SK-N-SH (cell line): ENCODE measurements around the gene ERVH48-1. TPM values are rescaled to one million over a fixed set of nuclear protein-coding genes. Genes with fewer than 3 reads are reported as not detected.

Experiments
- CTCF ChIA-PET: fragments of 300-600, 350-600 bp; formaldehyde crosslinking; extraction: SDS; loops from one replicate; lab custom pipeline; 2021; lab: Yijun Ruan, JAX
- POLR2A ChIA-PET: fragments of 350-600 bp; sonication (Branson Sonifier 250); formaldehyde crosslinking; extraction: SDS; loops from one replicate; lab custom pipeline; 2020; ENCODE audit warnings: antibody characterized with exemption, inconsistent platforms; lab: Yijun Ruan, JAX
- DNase-seq: peaks from one replicate; pipeline ENCODE4 v3.0.0; 2012
- H2AFZ ChIP-seq: fragments of 200-600 bp; sonication (generic); 2 replicates; pipeline ENCODE4 v1.8.1; 2016; ENCODE audit warnings: antibody characterized with exemption, mild to moderate bottlenecking, low read depth
- H3F3A ChIP-seq: fragments of 200-600 bp; sonication (generic); replicated peaks from 2 replicates; pipeline ENCODE3; 2016; ENCODE audit warnings: antibody characterized with exemption, mild to moderate bottlenecking; ENCODE audit not compliant: insufficient read depth
- H3K27ac ChIP-seq, 2 experiments: fragments of 200-500 bp in 1 of 2; fragments of 200-600 bp in 1 of 2; sonication (Bioruptor generic) in 1 of 2; sonication (generic), shearing (Covaris generic) in 1 of 2; 2 replicates each; pipeline versions ENCODE4 v1.5.1 to v1.6.1; 2014 to 2016; ENCODE audit warnings: low read depth in 2 of 2, inconsistent platforms in 1 of 2, low read length in 1 of 2, mild to moderate bottlenecking in 1 of 2, mixed read lengths in 1 of 2
- H3K27me3 ChIP-seq: fragments of 200-600 bp; sonication (generic), shearing (Covaris generic); 2 replicates; pipeline ENCODE4 v1.6.1; 2016; ENCODE audit warnings: mixed run types; ENCODE audit not compliant: insufficient read depth
- H3K36me3 ChIP-seq, 2 experiments: fragments of 200-500 bp in 1 of 2; fragments of 200-600 bp in 1 of 2; sonication (Bioruptor generic) in 1 of 2; sonication (generic) in 1 of 2; replicated peaks in 1 of 2; 2 replicates each; pipeline versions ENCODE3 to v1.5.1; 2014 to 2016; ENCODE audit warnings: low read length in 1 of 2, mild to moderate bottlenecking in 1 of 2; ENCODE audit not compliant: insufficient read depth in 2 of 2, control insufficient read depth in 1 of 2
- H3K4me1 ChIP-seq, 2 experiments: fragments of 200-500 bp in 1 of 2; fragments of 200-600 bp in 1 of 2; sonication (Bioruptor generic) in 1 of 2; sonication (generic), shearing (Covaris generic) in 1 of 2; 2 replicates each; pipeline versions ENCODE4 v1.5.1 to v1.6.1; 2014 to 2016; ENCODE audit warnings: low read depth in 1 of 2, low read length in 1 of 2, mixed run types in 1 of 2; ENCODE audit not compliant: insufficient read depth in 2 of 2, control insufficient read depth in 1 of 2
- H3K4me2 ChIP-seq: fragments of 200-600 bp; sonication (generic), shearing (Covaris generic); 2 replicates; pipeline ENCODE4 v1.6.1; 2017; ENCODE audit warnings: mixed run types
- H3K4me3 ChIP-seq, 2 experiments: fragments of 200-500 bp in 1 of 2; fragments of 200-600 bp in 1 of 2; sonication (Bioruptor generic) in 1 of 2; sonication (generic), shearing (Covaris generic) in 1 of 2; 2 replicates each; pipeline versions ENCODE4 v1.5.1 to v1.8.1; 2014 to 2016; ENCODE audit warnings: low read depth in 2 of 2, inconsistent platforms in 1 of 2, low read length in 1 of 2, mild to moderate bottlenecking in 1 of 2, mixed read lengths in 1 of 2, moderate library complexity in 1 of 2
- H3K79me2 ChIP-seq: fragments of 200-600 bp; sonication (generic); 2 replicates; pipeline ENCODE4 v1.8.1; 2017; ENCODE audit warnings: mild to moderate bottlenecking; ENCODE audit not compliant: insufficient read depth
- H3K9ac ChIP-seq: fragments of 200-600 bp; sonication (generic); 2 replicates; pipeline ENCODE4 v1.6.1; 2017; ENCODE audit warnings: mixed run types
- H3K9me2 ChIP-seq: fragments of 200-600 bp; sonication (generic); 2 replicates; pipeline ENCODE4 v1.6.1; 2017; ENCODE audit warnings: mixed run types
- H3K9me3 ChIP-seq: fragments of 200-600 bp; sonication (generic); 2 replicates; pipeline ENCODE4 v1.6.1; 2017; ENCODE audit warnings: mixed run types, mild to moderate bottlenecking, moderate library complexity
- H4K20me1 ChIP-seq: fragments of 200-600 bp; sonication (generic); 2 replicates; pipeline ENCODE4 v1.6.1; 2017; ENCODE audit warnings: mild to moderate bottlenecking, mixed run types; ENCODE audit not compliant: insufficient read depth
- CHD2 ChIP-seq: fragments of 150-350 bp; IDR thresholded peaks from 2 replicates; pipeline ENCODE4 v1.6.1; 2018; ENCODE audit warnings: low read length; ENCODE audit not compliant: partially characterized antibody
- EZH2phosphoT487 ChIP-seq: fragments of 200-600 bp; sonication (generic); IDR thresholded peaks from 2 replicates; pipeline ENCODE4 v1.6.1; 2017; ENCODE audit warnings: low read depth, mixed run types, mild to moderate bottlenecking, antibody characterized with exemption, moderate library complexity, borderline replicate concordance
- FOSL2 ChIP-seq: IDR thresholded peaks from 2 replicates; pipeline ENCODE4 v1.4.0; 2012; ENCODE audit warnings: low read depth, mild to moderate bottlenecking, moderate library complexity, borderline replicate concordance
- FOXM1 ChIP-seq: IDR thresholded peaks from 2 replicates; pipeline ENCODE4 v1.4.0; 2012; ENCODE audit warnings: low read depth, mild to moderate bottlenecking
- GABPA ChIP-seq: IDR thresholded peaks from 2 replicates; pipeline ENCODE4 v1.4.0; 2012; ENCODE audit warnings: low read depth, mild to moderate bottlenecking
- GATA2 ChIP-seq: sonication (generic); formaldehyde crosslinking; IDR thresholded peaks from 2 replicates; pipeline ENCODE4 v1.5.0; 2020; ENCODE audit warnings: mild to moderate bottlenecking, missing genetic modification reagents
- IRF3 ChIP-seq: fragments of 150-350 bp; IDR thresholded peaks from 2 replicates; pipeline ENCODE4 v1.6.1; 2016; ENCODE audit warnings: mild to moderate bottlenecking, low read depth, low read length
- MAX ChIP-seq: IDR thresholded peaks from 2 replicates; pipeline ENCODE4 v1.4.0; 2012; ENCODE audit warnings: low read depth
- NRF1 ChIP-seq: IDR thresholded peaks from 2 replicates; pipeline ENCODE4 v1.6.1; 2012; ENCODE audit warnings: low read depth, mild to moderate bottlenecking, low read length
- PBX3 ChIP-seq: IDR thresholded peaks from 2 replicates; pipeline ENCODE4; 2012
- POLR2AphosphoS5 ChIP-seq: IDR thresholded peaks from 2 replicates; pipeline ENCODE4 v1.6.1; 2012; ENCODE audit warnings: low read depth, low read length
- RAD21 ChIP-seq: IDR thresholded peaks from 2 replicates; pipeline ENCODE4 v1.6.1; 2012; ENCODE audit warnings: mild to moderate bottlenecking, low read length
- REST ChIP-seq: IDR thresholded peaks from 2 replicates; pipeline ENCODE4 v1.6.1; 2012; ENCODE audit warnings: mild to moderate bottlenecking, low read depth, low read length, moderate library complexity
- SIN3A ChIP-seq: IDR thresholded peaks from 2 replicates; pipeline ENCODE4 v1.6.1; 2012; ENCODE audit warnings: low read depth, mild to moderate bottlenecking, low read length, moderate library complexity, borderline replicate concordance
- SMC3 ChIP-seq: IDR thresholded peaks from 2 replicates; pipeline ENCODE4 v1.6.1; 2012; ENCODE audit warnings: low read depth, low read length, improper control_type of control experiment
- YY1 ChIP-seq: IDR thresholded peaks from 2 replicates; pipeline ENCODE4 v1.4.0; 2012; ENCODE audit warnings: low read depth, mild to moderate bottlenecking
- ZBTB33 ChIP-seq: IDR thresholded peaks from 2 replicates; pipeline ENCODE4 v1.4.0; 2012; ENCODE audit warnings: low read depth, borderline replicate concordance
- WGBS: methylation state at CpG from one replicate; pipeline ENCODE4 v1.1.6; 2017; ENCODE audit warnings: low lambda C conversion rate; 5-methylcytosine and 5-hydroxymethylcytosine counted together
- polyA plus RNA-seq, 3 experiments: library from polyadenylated mRNA; depleted of rRNA; stranded (reverse); fragments of >200 nt; gene quantifications; 2 replicates each; pipeline ENCODE4 v1.2.3, GENCODE V29; 2012

Gene ERVH48-1
- polyA plus RNA-seq, 1 of the 3 experiments (the other 2 are of a cell fraction) = not detected

GRCh38 chr21:42892582-42892930 lies 32.9 kb downstream of the ERVH48-1 start:
- Histone ChIP-seq H3F3A (peaks cover 23% of the 10 kb centered on the region), H3K9me2 (no peaks in the 10 kb centered on the region), H3K36me3 (peaks cover 5 to 16% of the 10 kb centered on the region in 2 experiments), H2AFZ (peak overlapping the region; percentile 69), H4K20me1 (peaks cover 5% of the 10 kb centered on the region; the same call in 1 of the 2 replicates), H3K79me2 (peaks cover 38% of the 10 kb centered on the region), H3K27ac (peak overlapping the region; percentile 85 to 92), H3K4me1 (peaks cover 4 to 5% of the 10 kb centered on the region in 2 experiments; a peak in 2 of 4 replicates), H3K4me3 (peak overlapping the region; percentile 78 to 92), H3K4me2 (peak overlapping the region; percentile 83), H3K9me3 (no peaks in the 10 kb centered on the region), H3K27me3 (no peaks in the 10 kb centered on the region), H3K9ac (peak overlapping the region; percentile 92)
- DNase-seq = no peak
- ChIA-PET CTCF (interaction anchor here (0.8 to 1.3 kb wide), 2 partner anchors 16 to 238 kb away, joined by 3 to 4 read pairs; partner anchors contain the start of gene PDE9A), POLR2A (interaction anchor here (0.7 to 1.5 kb wide), 5 partner anchors 14 to 300 kb away, joined by 3 to 4 read pairs (median 3); partner anchors contain the start of genes PDE9A, PKNOX1 and WDR4)
- 26% methylated on average over 18 of the region's 18 CpGs for WGBS
- TF ChIP-seq FOSL2 (no peak), CHD2 (no peak), GATA2 (peak; percentile 3; the same call in 1 of the 2 replicates), IRF3 (no peak), YY1 (no peak), PBX3 (no peak), RAD21 (no peak), MAX (peak; percentile 26), SMC3 (no peak)

- H3K79me2 ChIP-seq = no peaks in the 10 kb centered on the region
- no peak overlapping the region for H3K27ac ChIP-seq
- H3K4me3 ChIP-seq = no peak overlapping the region
- H3K4me1 ChIP-seq = peaks cover under 1 to 1% of the 10 kb centered on the region in 2 experiments; a peak in 2 of 4 replicates
- ChIA-PET POLR2A (no interaction called here), CTCF (no interaction called here)
- no peaks in the 10 kb centered on the region for H3K36me3 ChIP-seq
- WGBS = 98% methylated on average over 5 of the region's 5 CpGs
- H3K9me3 ChIP-seq = no peaks in the 10 kb centered on the region
- H4K20me1 ChIP-seq = no peaks in the 10 kb centered on the region
- no peak overlapping the region for H3K9ac ChIP-seq
- no peak overlapping the region for H2AFZ ChIP-seq
- no peaks in the 10 kb centered on the region for H3K9me2 ChIP-seq
- no peak for DNase-seq
- no peak overlapping the region for H3K4me2 ChIP-seq
- peaks cover 11% of the 10 kb centered on the region for H3F3A ChIP-seq
- no peaks in the 10 kb centered on the region for H3K27me3 ChIP-seq
- TF ChIP-seq YY1 (no peak), ZBTB33 (no peak), IRF3 (no peak), EZH2phosphoT487 (no peak), POLR2AphosphoS5 (no peak), REST (no peak), FOXM1 (no peak), GABPA (no peak), RAD21 (no peak), NRF1 (no peak), SIN3A (no peak)
Observed at GRCh38 chr21:42887326-42887725, 38.1 kb downstream of the ERVH48-1 start.
